HepG2 (cell line): Measurements from ENCODE around the gene USE1. TPM values are rescaled to one million over a fixed set of nuclear protein-coding genes. Genes with fewer than 3 reads are reported as not detected.
A peak's percentile ranks its signal among the peaks of the same experiment; 100 is the strongest.

ENCODE experiments used
- CAMTA2 ChIP-seq: sonication (generic); formaldehyde crosslinking; IDR thresholded peaks from 2 replicates; pipeline ENCODE4 v1.4.0; 2020; ENCODE audit warnings: mild to moderate bottlenecking, missing genetic modification reagents, borderline replicate concordance
- CREB1 ChIP-seq, 2 experiments: fragments of 450-650 bp in 1 of 2; IDR thresholded peaks; 2 replicates each; pipeline ENCODE4 v1.6.1; 2016 to 2017; ENCODE audit warnings: control low read depth in 1 of 2, mild to moderate bottlenecking in 1 of 2, missing compliant biosample characterization in 1 of 2, missing genetic modification characterization in 1 of 2
- GATAD2A ChIP-seq: IDR thresholded peaks from 2 replicates; pipeline ENCODE4 v1.6.1; 2016
- GTF3A ChIP-seq: sonication (generic); formaldehyde crosslinking; conservative IDR thresholded peaks from 2 replicates; pipeline ENCODE4 v1.4.0; 2020; ENCODE audit warnings: mild to moderate bottlenecking, missing genetic modification reagents
- KLF9 ChIP-seq: IDR thresholded peaks from 2 replicates; pipeline ENCODE4 v1.6.1; 2016; ENCODE audit warnings: low read depth
- MLXIP ChIP-seq: sonication (generic); formaldehyde crosslinking; IDR thresholded peaks from 2 replicates; pipeline ENCODE4 v1.9.0; 2021; ENCODE audit warnings: missing genetic modification reagents, borderline replicate concordance
- PHF20 ChIP-seq: sonication (generic); formaldehyde crosslinking; IDR thresholded peaks from 2 replicates; pipeline ENCODE4 v1.5.0; 2020; ENCODE audit warnings: mild to moderate bottlenecking, missing genetic modification reagents
- SRF ChIP-seq: IDR thresholded peaks from 2 replicates; pipeline ENCODE4 v1.6.1; 2011; ENCODE audit warnings: mild to moderate bottlenecking, low read depth, low read length, moderate library complexity
- U2AF1 ChIP-seq: fragments of 200-400 bp; formaldehyde crosslinking; optimal IDR thresholded peaks from 2 replicates; pipeline ENCODE3; 2017; ENCODE audit warnings: mild to moderate bottlenecking, low read depth, low read length
- ZFP36 ChIP-seq: fragments of 150-350 bp; IDR thresholded peaks from 2 replicates; pipeline ENCODE4 v1.6.1; 2018; ENCODE audit warnings: borderline replicate concordance, low read length, low read depth; ENCODE audit not compliant: partially characterized antibody
- ZFP62 ChIP-seq: sonication (generic); formaldehyde crosslinking; IDR thresholded peaks from 2 replicates; pipeline ENCODE4 v1.4.0; 2020; ENCODE audit warnings: missing genetic modification reagents
- ZKSCAN5 ChIP-seq: sonication (generic); formaldehyde crosslinking; IDR thresholded peaks from 2 replicates; pipeline ENCODE4 v1.5.1; 2020; ENCODE audit warnings: mild to moderate bottlenecking, missing genetic modification reagents
- ZNF160 ChIP-seq: sonication (generic); formaldehyde crosslinking; IDR thresholded peaks from 2 replicates; pipeline ENCODE4 v1.8.0; 2022; ENCODE audit warnings: mild to moderate bottlenecking, inconsistent platforms, missing genetic modification reagents
- ZNF318 ChIP-seq: sonication (generic); formaldehyde crosslinking; IDR thresholded peaks from 2 replicates; pipeline ENCODE4 v1.4.0; 2020; ENCODE audit warnings: mild to moderate bottlenecking, missing genetic modification reagents
- ZNF768 ChIP-seq: sonication (generic); formaldehyde crosslinking; IDR thresholded peaks from 2 replicates; pipeline ENCODE4 v1.4.0; 2020; ENCODE audit warnings: missing genetic modification reagents
- polyA plus RNA-seq, 8 experiments: library from polyadenylated mRNA; depleted of rRNA in 3 of 8; stranded (reverse) in 7 of 8; unstranded in 1 of 8; fragments of >200 nt; fragmentation: Illumina TruSeq in 4 of 8; extraction: Trizol in 4 of 8; gene quantifications; 2 replicates each; pipeline versions ENCODE4 v1.2.1 to v1.2.3, GENCODE V29; 2011 to 2016; ENCODE audit warnings: low read depth in 4 of 8, missing spikeins in 1 of 8, mixed read lengths in 1 of 8; ENCODE audit not compliant: insufficient read depth in 1 of 8
- total RNA-seq, 5 experiments: library from RNA; depleted of rRNA; stranded (reverse); fragments of >200 nt; fragmentation: Illumina TruSeq; extraction: Trizol; gene quantifications; 2 replicates each; pipeline ENCODE4 v1.2.3, GENCODE V29; 2016; ENCODE audit warnings: low read depth in 1 of 5
- TF ChIP-seq, protein P1 (sequence below): sonication (generic); formaldehyde crosslinking; conservative IDR thresholded peaks from 2 replicates; pipeline ENCODE4 v1.8.0; 2022; ENCODE audit warnings: mild to moderate bottlenecking, moderate library complexity, missing genetic modification reagents

USE1 gene
- total and polyA plus RNA-seq, 2 of the 13 experiments (the other 11 are each of a cell fraction or from before 2014, with no cell fraction given): 9.9 to 17.6 TPM

GRCh38 chr19:17215127-17215971 lies at the start of gene USE1 (continued):
- TF ChIP-seq MLXIP (CRISPR knock-in tag) (no peak), GATAD2A (peak; percentile 59), PHF20 (peak; percentile 94), CAMTA2 (CRISPR knock-in tag) (peak; percentile 63; the same call in 1 of the 2 replicates), SRF (peak; percentile 56; the same call in 1 of the 2 replicates), KLF9 (CRISPR knock-in tag) (0 out of 2 replicates have a peak, but pooled peaks have one; percentile 42), ZFP36 (no peak), GTF3A (CRISPR knock-in tag) (no peak), ZFP62 (CRISPR knock-in tag) (no peak), U2AF1 (no peak), ZNF318 (no peak), ZNF768 (CRISPR knock-in tag) (peak; percentile 37; the same call in 1 of the 2 replicates), ZNF160 (CRISPR knock-in tag) (peak; percentile 60; the same call in 1 of the 2 replicates), CREB1 (IDR thresholded peaks at IDR 0.05) (peak; percentile 6; the same call in 1 of the 2 replicates), CREB1 (CRISPR knock-in tag; IDR thresholded peaks at IDR 0.05) (peak; percentile 70), ZKSCAN5 (CRISPR knock-in tag) (no peak)
- TF ChIP-seq, protein P1, sequence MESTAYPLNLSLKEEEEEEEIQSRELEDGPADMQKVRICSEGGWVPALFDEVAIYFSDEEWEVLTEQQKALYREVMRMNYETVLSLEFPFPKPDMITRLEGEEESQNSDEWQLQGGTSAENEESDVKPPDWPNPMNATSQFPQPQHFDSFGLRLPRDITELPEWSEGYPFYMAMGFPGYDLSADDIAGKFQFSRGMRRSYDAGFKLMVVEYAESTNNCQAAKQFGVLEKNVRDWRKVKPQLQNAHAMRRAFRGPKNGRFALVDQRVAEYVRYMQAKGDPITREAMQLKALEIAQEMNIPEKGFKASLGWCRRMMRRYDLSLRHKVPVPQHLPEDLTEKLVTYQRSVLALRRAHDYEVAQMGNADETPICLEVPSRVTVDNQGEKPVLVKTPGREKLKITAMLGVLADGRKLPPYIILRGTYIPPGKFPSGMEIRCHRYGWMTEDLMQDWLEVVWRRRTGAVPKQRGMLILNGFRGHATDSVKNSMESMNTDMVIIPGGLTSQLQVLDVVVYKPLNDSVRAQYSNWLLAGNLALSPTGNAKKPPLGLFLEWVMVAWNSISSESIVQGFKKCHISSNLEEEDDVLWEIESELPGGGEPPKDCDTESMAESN: 0 out of 2 replicates have a peak, but pooled peaks have one; percentile 54
